Astrocyte (in vitro differentiated cells and primary cell): ENCODE data around the gene MTMR4. TPM values are rescaled to one million over a fixed set of nuclear protein-coding genes. Genes with fewer than 3 reads are reported as not detected.

Source experiments
- DNase-seq: peaks from one replicate; pipeline ENCODE4 v3.0.0-alpha.2; 2010; ENCODE audit warnings: low read depth
- FAIRE-seq: peaks from 2 replicates; lab custom pipeline; 2011; peaks lifted over from hg19 to GRCh38; lab: Jason Lieb, UNC
- H2AFZ ChIP-seq: 2 replicates; pipeline ENCODE4 v1.6.0; 2012; ENCODE audit warnings: low read depth, low read length, inconsistent platforms
- H3K27ac ChIP-seq: 2 replicates; pipeline ENCODE4 v1.5.1; 2011; ENCODE audit warnings: low read depth, low read length, inconsistent platforms
- H3K27me3 ChIP-seq: 2 replicates; pipeline ENCODE4 v1.6.0; 2011; ENCODE audit warnings: low read length, inconsistent platforms; ENCODE audit not compliant: insufficient read depth
- H3K36me3 ChIP-seq: 2 replicates; pipeline ENCODE4 v1.5.1; 2011; ENCODE audit warnings: low read length, inconsistent platforms; ENCODE audit not compliant: insufficient read depth
- H3K4me1 ChIP-seq: 2 replicates; pipeline ENCODE4 v1.5.1; 2011; ENCODE audit warnings: low read length, inconsistent platforms; ENCODE audit not compliant: insufficient read depth
- H3K4me2 ChIP-seq: 2 replicates; pipeline ENCODE4 v1.6.0; 2012; ENCODE audit warnings: low read length, inconsistent platforms
- H3K4me3 ChIP-seq: 2 replicates; pipeline ENCODE4 v1.5.1; 2011; ENCODE audit warnings: low read depth, mild to moderate bottlenecking, low read length, inconsistent platforms; ENCODE audit not compliant: insufficient read depth
- H3K79me2 ChIP-seq: 2 replicates; pipeline ENCODE4 v1.6.0; 2012; ENCODE audit warnings: mild to moderate bottlenecking, low read length, inconsistent platforms; ENCODE audit not compliant: insufficient read depth
- H3K9ac ChIP-seq: 2 replicates; pipeline ENCODE4 v1.6.0; 2012; ENCODE audit warnings: mild to moderate bottlenecking, low read length, inconsistent platforms
- H3K9me3 ChIP-seq: 2 replicates; pipeline ENCODE4 v1.5.1; 2012; ENCODE audit warnings: low read depth, mild to moderate bottlenecking, low read length, inconsistent platforms; ENCODE audit not compliant: insufficient read depth
- H4K20me1 ChIP-seq: 2 replicates; pipeline ENCODE4 v1.6.0; 2012; ENCODE audit warnings: low read length, inconsistent platforms; ENCODE audit not compliant: insufficient read depth
- H3K27ac Mint-ChIP-seq: one replicate; pipeline ENCODE4 v1.8.0; 2021; ENCODE audit warnings: mild to moderate bottlenecking, mixed read lengths; ENCODE audit not compliant: unreplicated experiment
- H3K27me3 Mint-ChIP-seq: one replicate; pipeline ENCODE4 v1.8.0; 2021; ENCODE audit warnings: low read depth, mixed read lengths; ENCODE audit not compliant: unreplicated experiment
- H3K36me3 Mint-ChIP-seq: one replicate; pipeline ENCODE4 v1.8.0; 2021; ENCODE audit warnings: low read depth, mixed read lengths; ENCODE audit not compliant: unreplicated experiment
- H3K4me1 Mint-ChIP-seq: one replicate; pipeline ENCODE4 v1.8.0; 2021; ENCODE audit warnings: low read depth, mixed read lengths; ENCODE audit not compliant: unreplicated experiment
- H3K4me3 Mint-ChIP-seq: one replicate; pipeline ENCODE4 v1.8.0; 2021; ENCODE audit warnings: mild to moderate bottlenecking, moderate library complexity, mixed read lengths; ENCODE audit not compliant: unreplicated experiment
- H3K9me3 Mint-ChIP-seq: one replicate; pipeline ENCODE4 v1.8.0; 2021; ENCODE audit warnings: mild to moderate bottlenecking, mixed read lengths; ENCODE audit not compliant: unreplicated experiment
- CTCF ChIP-seq: IDR thresholded peaks from 2 replicates; pipeline ENCODE4 v1.5.1; 2011; ENCODE audit warnings: low read depth, mild to moderate bottlenecking, inconsistent platforms, low read length, moderate library complexity; ENCODE audit not compliant: insufficient read depth
- EZH2 ChIP-seq: IDR thresholded peaks from 2 replicates; pipeline ENCODE4 v1.6.1; 2012; ENCODE audit warnings: mild to moderate bottlenecking, low read length, inconsistent platforms; ENCODE audit not compliant: insufficient read depth
- total RNA-seq: library from RNA; stranded (reverse); gene quantifications from 2 replicates; pipeline ENCODE4 v1.2.1, GENCODE V29; 2021

Gene MTMR4
- total RNA-seq, 1 donor from 2014 or later, result 17.6 TPM

- Mint-ChIP-seq H3K9me3 (no peaks in the 10 kb centered on the region), H3K27me3 (peaks cover 2% of the 10 kb centered on the region), H3K4me1 (peaks cover 13% of the 10 kb centered on the region), H3K27ac (no peak overlapping the region), H3K36me3 (peaks cover 10% of the 10 kb centered on the region), H3K4me3 (peak overlapping the region; percentile 81)
- H3K9ac ChIP-seq, result peak overlapping the region; percentile 81
- H3K27me3 ChIP-seq, result no peaks in the 10 kb centered on the region
- peak overlapping the region; percentile 91 for H3K4me2 ChIP-seq
- H3K36me3 ChIP-seq, result peaks cover 15% of the 10 kb centered on the region
- FAIRE-seq (no peak), DNase-seq (no peak)
- H2AFZ ChIP-seq, result peak overlapping the region; percentile 45
- peaks cover 22% of the 10 kb centered on the region for H3K4me1 ChIP-seq
- no peaks in the 10 kb centered on the region for H3K9me3 ChIP-seq
- peaks cover 5% of the 10 kb centered on the region for H3K79me2 ChIP-seq
- peaks cover 25% of the 10 kb centered on the region for H4K20me1 ChIP-seq
- no peak for TF ChIP-seq EZH2
- TF ChIP-seq CTCF, result no peak
- H3K27ac ChIP-seq, result no peak overlapping the region
- H3K4me3 ChIP-seq, result peak overlapping the region; percentile 78
Observed at GRCh38 chr17:58514770-58515157, 326 bp upstream of the MTMR4 start.

GRCh38 chr17:58513267-58513964 is 1.0 kb downstream of the MTMR4 start:
- Histone ChIP-seq H3K79me2 (peaks cover 5% of the 10 kb centered on the region), H3K9me3 (no peaks in the 10 kb centered on the region), H3K9ac (peak overlapping the region; percentile 81), H3K4me1 (peaks cover 17% of the 10 kb centered on the region), H3K27me3 (no peaks in the 10 kb centered on the region), H3K4me2 (peak overlapping the region; percentile 91), H2AFZ (peak overlapping the region; percentile 76), H3K27ac (no peak overlapping the region), H4K20me1 (peaks cover 25% of the 10 kb centered on the region), H3K36me3 (peaks cover 18% of the 10 kb centered on the region), H3K4me3 (peak overlapping the region; percentile 78)
- DNase-seq (no peak), FAIRE-seq (no peak)
- Mint-ChIP-seq H3K4me3 (peak overlapping the region; percentile 87), H3K4me1 (peaks cover 10% of the 10 kb centered on the region), H3K27ac (peak overlapping the region; percentile 21), H3K36me3 (peaks cover 14% of the 10 kb centered on the region), H3K27me3 (peaks cover 2% of the 10 kb centered on the region), H3K9me3 (no peaks in the 10 kb centered on the region)
- TF ChIP-seq EZH2 (no peak), CTCF (no peak)

GRCh38 chr17:58510075-58510474 is 4.4 kb downstream of the MTMR4 start:
- Histone ChIP-seq H3K79me2 (peaks cover 5% of the 10 kb centered on the region), H3K4me3 (no peak overlapping the region), H4K20me1 (peaks cover 25% of the 10 kb centered on the region), H3K27me3 (no peaks in the 10 kb centered on the region), H3K36me3 (peaks cover 28% of the 10 kb centered on the region), H3K9me3 (no peaks in the 10 kb centered on the region), H2AFZ (no peak overlapping the region), H3K9ac (no peak overlapping the region), H3K4me1 (peaks cover 19% of the 10 kb centered on the region), H3K27ac (no peak overlapping the region), H3K4me2 (no peak overlapping the region)
- peaks cover 20% of the 10 kb centered on the region for H3K36me3 Mint-ChIP-seq
- H3K4me3 Mint-ChIP-seq, result no peak overlapping the region
- DNase-seq (no peak), FAIRE-seq (no peak)
- TF ChIP-seq EZH2 (no peak), CTCF (no peak)
- H3K27ac Mint-ChIP-seq, result peak overlapping the region; percentile 68
- peaks cover 2% of the 10 kb centered on the region for H3K27me3 Mint-ChIP-seq
- no peaks in the 10 kb centered on the region for H3K9me3 Mint-ChIP-seq
- peaks cover 4% of the 10 kb centered on the region for H3K4me1 Mint-ChIP-seq
